ENCODE results near the gene ICE2.

- TF ChIP-seq CTCF (conservative IDR thresholded peaks at IDR 0.05; ENCODE audit: low read depth, low read length) (peak; percentile 29), RAD21 (IDR thresholded peaks at IDR 0.05; ENCODE audit: low read length) (peak; percentile 44; the same call in 1 of the 2 replicates), ELK1 (IDR thresholded peaks at IDR 0.05; ENCODE audit: borderline replicate concordance, low read depth, low read length) (no peak), USF2 (IDR thresholded peaks at IDR 0.05; ENCODE audit: low read depth, low read length) (no peak)
These were observed 88.0 kb downstream of the ICE2 start for GRCh38 chr15:60390871-60391501.

All from IMR-90 (cell line).